DOHH2 (cell line): ENCODE data around the gene PDE2A.

Experiments used
- H3F3A ChIP-seq: fragments of 200-600 bp; sonication (generic), shearing (Covaris generic); 2 replicates; pipeline ENCODE4 v1.6.0; 2016; ENCODE audit warnings: antibody characterized with exemption, mild to moderate bottlenecking; ENCODE audit not compliant: control insufficient read depth, insufficient read depth
- H3K27ac ChIP-seq: fragments of 200-600 bp; sonication (generic); 2 replicates; pipeline ENCODE4 v1.5.1; 2014; ENCODE audit warnings: low read depth, mild to moderate bottlenecking, low read length, moderate library complexity
- H3K27me3 ChIP-seq: fragments of 200-600 bp; sonication (generic); 2 replicates; pipeline ENCODE4 v1.6.1; 2014; ENCODE audit warnings: mild to moderate bottlenecking, low read length, mixed read lengths; ENCODE audit not compliant: control insufficient read depth
- H3K36me3 ChIP-seq: fragments of 200-600 bp; sonication (generic); 2 replicates; pipeline ENCODE4 v1.6.1; 2014; ENCODE audit warnings: mild to moderate bottlenecking, low read length, moderate library complexity, mixed read lengths; ENCODE audit not compliant: control insufficient read depth
- H3K4me1 ChIP-seq: fragments of 200-600 bp; sonication (generic); 2 replicates; pipeline ENCODE4 v1.6.1; 2014; ENCODE audit warnings: mild to moderate bottlenecking, low read length, mixed read lengths; ENCODE audit not compliant: control insufficient read depth
- H3K4me2 ChIP-seq: fragments of 200-600 bp; sonication (generic); 2 replicates; pipeline ENCODE4 v1.6.0; 2014; ENCODE audit warnings: mild to moderate bottlenecking, low read length, moderate library complexity
- H3K4me3 ChIP-seq: fragments of 200-600 bp; sonication (generic); 2 replicates; pipeline ENCODE4 v1.5.1; 2014; ENCODE audit warnings: mild to moderate bottlenecking, low read length, mixed read lengths
- H3K79me2 ChIP-seq: fragments of 200-600 bp; sonication (generic); 2 replicates; pipeline ENCODE4 v1.6.1; 2014; ENCODE audit warnings: mild to moderate bottlenecking, low read length, mixed read lengths; ENCODE audit not compliant: control insufficient read depth
- H3K9me2 ChIP-seq: fragments of 200-600 bp; sonication (generic); replicated peaks from 2 replicates; pipeline ENCODE4 v1.6.1; 2014; ENCODE audit warnings: mild to moderate bottlenecking, low read length, mixed read lengths; ENCODE audit not compliant: control insufficient read depth
- H3K9me3 ChIP-seq: fragments of 200-600 bp; sonication (generic); 2 replicates; pipeline ENCODE4 v1.6.1; 2014; ENCODE audit warnings: antibody characterized with exemption, low read length, mixed read lengths; ENCODE audit not compliant: control insufficient read depth, insufficient read depth
- H4K20me1 ChIP-seq: fragments of 200-600 bp; sonication (generic); 2 replicates; pipeline ENCODE4 v1.6.0; 2014; ENCODE audit warnings: low read depth, mild to moderate bottlenecking, antibody characterized with exemption, low read length, moderate library complexity; ENCODE audit not compliant: control insufficient read depth, insufficient read depth
- CTCF ChIP-seq: fragments of 200-600 bp; sonication (generic); IDR thresholded peaks from one replicate; pipeline ENCODE4 v1.5.1; 2014; ENCODE audit warnings: antibody characterized with exemption, mild to moderate bottlenecking, low read depth, low read length; ENCODE audit not compliant: poor library complexity, severe bottlenecking
- EZH2phosphoT487 ChIP-seq: fragments of 200-600 bp; sonication (generic); IDR thresholded peaks from 2 replicates; pipeline ENCODE4 v1.6.1; 2017; ENCODE audit warnings: borderline replicate concordance, mild to moderate bottlenecking, antibody characterized with exemption, low read length, moderate library complexity, mixed read lengths

Gene PDE2A

GRCh38 chr11:72600557-72600956 lies 73.7 kb downstream of the PDE2A start:
- no peak overlapping the region for H3K4me2 ChIP-seq

GRCh38 chr11:72599325-72600117 lies 74.7 kb downstream of the PDE2A start:
- Histone ChIP-seq H3K9me3 (no peaks in the 10 kb centered on the region), H3K79me2 (no peaks in the 10 kb centered on the region), H3K27me3 (peaks cover 6% of the 10 kb centered on the region), H3K4me1 (no peaks in the 10 kb centered on the region), H3K9me2 (no peaks in the 10 kb centered on the region), H3K36me3 (no peaks in the 10 kb centered on the region), H3K27ac (no peak overlapping the region), H4K20me1 (peaks cover 3% of the 10 kb centered on the region; the same call in 1 of the 2 replicates), H3F3A (no peaks in the 10 kb centered on the region), H3K4me2 (no peak overlapping the region), H3K4me3 (no peak overlapping the region)
- TF ChIP-seq EZH2phosphoT487, result no peak
- peak; percentile 20 for TF ChIP-seq CTCF

More at GRCh38 chr11:72600557-72600956, 73.7 kb downstream of the PDE2A start:
- Histone ChIP-seq H3K9me3 (no peaks in the 10 kb centered on the region), H4K20me1 (peaks cover 3% of the 10 kb centered on the region; the same call in 1 of the 2 replicates), H3K36me3 (no peaks in the 10 kb centered on the region), H3K27ac (no peak overlapping the region), H3K27me3 (peaks cover 7% of the 10 kb centered on the region), H3K79me2 (no peaks in the 10 kb centered on the region), H3F3A (no peaks in the 10 kb centered on the region), H3K9me2 (no peaks in the 10 kb centered on the region), H3K4me1 (no peaks in the 10 kb centered on the region), H3K4me3 (no peak overlapping the region)
- TF ChIP-seq CTCF (no peak), EZH2phosphoT487 (no peak)

- Histone ChIP-seq H3K4me3 (no peak overlapping the region), H3K9me3 (no peaks in the 10 kb centered on the region), H3K79me2 (no peaks in the 10 kb centered on the region), H3K4me2 (no peak overlapping the region), H4K20me1 (peaks cover 3% of the 10 kb centered on the region; the same call in 1 of the 2 replicates), H3K9me2 (no peaks in the 10 kb centered on the region), H3F3A (no peaks in the 10 kb centered on the region), H3K27me3 (peaks cover 8% of the 10 kb centered on the region; the same call in 1 of the 2 replicates), H3K4me1 (no peaks in the 10 kb centered on the region), H3K27ac (no peak overlapping the region), H3K36me3 (no peaks in the 10 kb centered on the region)
- TF ChIP-seq EZH2phosphoT487 (no peak), CTCF (peak; percentile 38)
Measured at GRCh38 chr11:72598906-72599305, 75.3 kb downstream of the PDE2A start.
